Retinal pigment epithelial cell (primary cell): ENCODE measurements around the gene PARP3.
"Not testable (repeated sequence)": the region's sequence is repeated elsewhere in the genome, so short reads cannot be mapped to it uniquely, and the experiment has no call there.

Experiments
- DNase-seq: peaks from one replicate; pipeline ENCODE4 v3.0.0-alpha.2; 2010; ENCODE audit warnings: low read depth
- H3K4me3 ChIP-seq: 2 replicates; pipeline ENCODE4 v1.5.1; 2011; ENCODE audit warnings: mild to moderate bottlenecking, low read length, control low read depth, moderate library complexity
- TF ChIP-seq, protein P1 (sequence below): conservative IDR thresholded peaks from 2 replicates; pipeline ENCODE4 v1.5.1; 2011; ENCODE audit warnings: low read depth, low read length, control low read depth, inconsistent platforms

PARP3 gene

DNA sequence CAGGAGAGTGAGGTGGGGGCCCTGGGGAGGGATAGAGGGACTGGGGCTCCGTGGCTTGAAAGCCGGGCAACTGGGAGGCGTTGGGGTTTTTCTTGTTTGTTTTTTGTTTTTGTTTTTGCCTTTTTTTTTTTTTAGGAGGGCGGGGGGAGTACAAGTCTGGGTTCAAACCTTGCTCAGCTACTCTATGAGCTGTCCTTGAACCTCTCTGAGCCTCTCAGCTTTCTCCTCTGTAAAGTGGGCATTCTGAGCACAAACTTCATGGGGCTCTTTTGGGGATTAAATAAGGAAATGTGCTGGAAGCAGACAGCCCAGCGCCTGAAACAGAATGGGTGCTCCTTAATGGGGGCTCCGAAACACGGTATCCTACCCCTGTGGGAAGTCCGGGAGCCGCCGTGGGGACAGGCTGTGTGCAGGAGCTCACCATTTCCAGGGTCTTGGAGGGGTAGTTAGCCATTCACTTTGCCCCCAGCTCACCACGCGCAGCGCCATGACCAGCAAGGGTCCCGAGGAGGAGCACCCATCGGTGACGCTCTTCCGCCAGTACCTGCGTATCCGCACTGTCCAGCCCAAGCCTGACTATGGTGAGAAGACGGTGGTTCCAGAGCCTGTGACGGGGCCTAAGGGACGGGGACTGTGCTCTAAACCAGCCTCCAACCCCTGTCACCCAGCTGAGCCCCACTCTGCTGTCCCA is 41.6 kb downstream of the PARP3 start:
- TF ChIP-seq, protein P1, sequence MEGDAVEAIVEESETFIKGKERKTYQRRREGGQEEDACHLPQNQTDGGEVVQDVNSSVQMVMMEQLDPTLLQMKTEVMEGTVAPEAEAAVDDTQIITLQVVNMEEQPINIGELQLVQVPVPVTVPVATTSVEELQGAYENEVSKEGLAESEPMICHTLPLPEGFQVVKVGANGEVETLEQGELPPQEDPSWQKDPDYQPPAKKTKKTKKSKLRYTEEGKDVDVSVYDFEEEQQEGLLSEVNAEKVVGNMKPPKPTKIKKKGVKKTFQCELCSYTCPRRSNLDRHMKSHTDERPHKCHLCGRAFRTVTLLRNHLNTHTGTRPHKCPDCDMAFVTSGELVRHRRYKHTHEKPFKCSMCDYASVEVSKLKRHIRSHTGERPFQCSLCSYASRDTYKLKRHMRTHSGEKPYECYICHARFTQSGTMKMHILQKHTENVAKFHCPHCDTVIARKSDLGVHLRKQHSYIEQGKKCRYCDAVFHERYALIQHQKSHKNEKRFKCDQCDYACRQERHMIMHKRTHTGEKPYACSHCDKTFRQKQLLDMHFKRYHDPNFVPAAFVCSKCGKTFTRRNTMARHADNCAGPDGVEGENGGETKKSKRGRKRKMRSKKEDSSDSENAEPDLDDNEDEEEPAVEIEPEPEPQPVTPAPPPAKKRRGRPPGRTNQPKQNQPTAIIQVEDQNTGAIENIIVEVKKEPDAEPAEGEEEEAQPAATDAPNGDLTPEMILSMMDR: no peak
- peak overlapping the region; percentile 44 for H3K4me3 ChIP-seq
- DNase-seq: no peak

DNA sequence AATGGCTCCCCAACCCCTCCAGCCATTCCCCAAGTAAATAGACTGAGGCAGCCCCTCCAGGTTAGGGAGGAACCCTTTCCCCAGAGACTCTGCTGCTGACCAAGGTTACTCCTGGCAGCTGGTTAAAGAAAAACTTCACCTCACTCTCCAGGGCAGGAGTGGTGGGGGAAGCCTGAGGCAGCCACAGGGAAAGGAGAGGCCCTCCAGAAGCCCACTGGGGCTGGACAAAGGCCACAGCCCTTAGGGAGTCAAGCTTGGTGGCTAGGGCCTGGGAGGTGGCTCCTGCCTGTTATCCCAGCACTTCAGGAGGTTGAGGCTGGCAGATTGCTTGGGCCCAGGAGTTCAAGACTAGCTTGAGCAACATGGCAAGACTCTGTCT is 42.1 kb downstream of the PARP3 start:
- DNase-seq: no peak
- TF ChIP-seq, protein P1: no peak
- peak overlapping the region; percentile 44 for H3K4me3 ChIP-seq

GRCh38 chr3:51985063-51985462 is 42.9 kb downstream of the PARP3 start:
- H3K4me3 ChIP-seq: no peak overlapping the region
- TF ChIP-seq, protein P1: no peak
- DNase-seq: no peak

DNA sequence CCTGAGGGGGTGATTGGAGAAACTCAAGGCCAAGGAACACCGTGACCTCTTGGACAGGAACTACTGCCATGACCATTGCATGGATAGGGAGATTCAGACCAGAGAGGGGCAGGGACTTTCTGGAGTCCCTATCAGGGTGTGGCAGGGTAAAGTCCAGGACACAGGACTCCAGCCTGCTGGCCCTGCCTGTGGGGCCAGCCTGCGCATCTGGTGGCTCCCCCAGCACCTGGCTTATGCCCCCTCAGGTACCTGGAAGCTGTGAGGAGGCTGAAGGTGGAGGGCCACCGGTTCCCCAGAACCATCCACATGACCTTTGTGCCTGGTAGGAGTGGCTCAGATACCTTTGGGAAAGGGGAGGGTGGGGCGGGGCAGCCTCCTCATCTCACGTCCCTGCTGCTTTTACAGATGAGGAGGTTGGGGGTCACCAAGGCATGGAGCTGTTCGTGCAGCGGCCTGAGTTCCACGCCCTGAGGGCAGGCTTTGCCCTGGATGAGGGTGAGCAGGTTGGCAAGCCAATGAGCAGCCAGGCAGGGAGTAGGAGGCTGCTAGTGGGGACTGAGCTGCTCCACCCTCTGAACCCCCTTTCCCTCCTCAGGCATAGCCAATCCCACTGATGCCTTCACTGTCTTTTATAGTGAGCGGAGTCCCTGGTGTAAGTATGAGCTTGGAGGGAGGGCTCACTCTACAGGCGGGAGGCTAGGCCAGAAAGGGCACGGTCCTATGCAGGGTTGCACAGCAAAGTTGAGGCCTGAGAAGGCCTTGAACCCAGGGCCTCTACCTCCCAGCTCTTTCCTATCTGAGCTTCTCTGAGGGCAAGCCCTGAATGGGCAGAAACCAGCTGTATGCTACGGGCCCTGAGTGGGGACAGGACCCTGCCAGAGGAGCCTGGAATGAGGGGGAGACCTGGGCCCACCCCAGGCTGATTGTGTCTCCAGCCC is 44.1 kb downstream of the PARP3 start:
- no peak for DNase-seq
- TF ChIP-seq, protein P1: no peak
- H3K4me3 ChIP-seq: no peak overlapping the region

- TF ChIP-seq, protein P1: no peak
- H3K4me3 ChIP-seq: no peak overlapping the region
- DNase-seq: no peak
Observed at GRCh38 chr3:51987568-51987967, 45.4 kb downstream of the PARP3 start.

GRCh38 chr3:51988286-51989146 is 46.4 kb downstream of the PARP3 start:
- DNase-seq: no peak
- TF ChIP-seq, protein P1: no peak
- H3K4me3 ChIP-seq: no peak overlapping the region

DNA sequence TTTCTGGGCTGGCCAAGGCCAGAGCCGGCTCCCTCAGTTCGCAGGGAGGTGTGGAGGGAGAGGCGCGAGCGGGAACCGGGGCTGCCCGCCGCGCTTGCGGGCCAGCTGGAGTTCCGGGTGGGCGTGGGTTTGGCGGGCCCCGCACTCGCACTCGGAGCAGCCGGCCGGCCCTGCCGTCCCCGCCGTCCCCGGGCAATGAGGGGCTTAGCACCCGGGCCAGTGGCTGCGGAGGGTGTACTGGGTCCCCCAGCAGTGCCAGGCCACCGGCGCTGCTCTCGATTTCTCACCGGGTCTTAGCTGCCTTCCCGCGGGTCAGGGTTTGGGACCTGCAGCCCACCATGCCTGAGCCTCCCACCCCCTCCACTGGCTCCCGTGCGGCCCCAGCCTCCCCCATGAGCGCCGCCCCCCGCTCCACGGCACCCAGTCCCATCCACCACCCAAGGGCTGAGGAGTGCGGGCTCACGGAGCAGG is 48.4 kb downstream of the PARP3 start:
- not testable (repeated sequence) for H3K4me3 ChIP-seq

More for the DNA sequence above, 48.4 kb downstream of the PARP3 start:
- not testable (repeated sequence) for DNase-seq
